Erythroblast (primary cell): ENCODE measurements around the gene NEO1.

ENCODE experiments used
- GATA1 ChIP-seq: IDR thresholded peaks from 2 replicates; pipeline ENCODE4 v1.6.1; 2011; ENCODE audit warnings: low read depth, mild to moderate bottlenecking, control low read depth, low read length, moderate library complexity
- POLR2A ChIP-seq: IDR thresholded peaks from 2 replicates; pipeline ENCODE4 v1.6.1; 2011; ENCODE audit warnings: mild to moderate bottlenecking, low read length

DNA sequence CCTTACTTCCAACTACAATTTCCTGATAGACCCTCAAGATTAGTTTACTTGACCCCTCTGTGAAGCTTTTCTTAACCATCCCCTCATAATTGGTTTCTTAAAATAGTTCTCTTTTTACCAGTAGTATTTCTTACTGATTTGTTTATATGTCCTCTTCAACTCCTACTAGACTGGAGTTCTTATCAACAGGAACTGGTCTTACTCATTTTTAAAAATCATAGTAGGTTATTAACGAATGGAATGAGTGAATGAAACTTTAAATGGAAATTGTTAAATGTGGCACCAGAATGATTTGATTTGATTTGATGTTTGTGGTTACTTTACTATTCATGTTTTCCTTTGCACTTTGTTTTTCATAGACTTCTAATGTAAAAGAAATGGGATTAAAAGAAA, 91.5 kb downstream of the NEO1 start:
- TF ChIP-seq POLR2A = no peak
- TF ChIP-seq GATA1 = no peak
